BLaER1 (cell line): ENCODE measurements around the gene PATL1.

ENCODE experiments used
- H3K27ac ChIP-seq: shearing (Covaris generic); formaldehyde crosslinking; 2 replicates; pipeline ENCODE4 v1.8.1; 2022
- H3K27me3 ChIP-seq: shearing (Covaris generic); formaldehyde crosslinking; 2 replicates; pipeline ENCODE4 v1.8.1; 2022
- H3K36me3 ChIP-seq: shearing (Covaris generic); formaldehyde crosslinking; 2 replicates; pipeline ENCODE4 v1.8.1; 2022
- H3K4me1 ChIP-seq: shearing (Covaris generic); formaldehyde crosslinking; 2 replicates; pipeline ENCODE4 v1.8.1; 2022
- H3K4me2 ChIP-seq: shearing (Covaris generic); formaldehyde crosslinking; 2 replicates; pipeline ENCODE4 v1.8.1; 2022
- H3K4me3 ChIP-seq: shearing (Covaris generic); formaldehyde crosslinking; 2 replicates; pipeline ENCODE4 v1.8.1; 2022
- H3K9ac ChIP-seq: shearing (Covaris generic); formaldehyde crosslinking; 2 replicates; pipeline ENCODE4 v1.8.1; 2022
- H3K9me3 ChIP-seq: shearing (Covaris generic); formaldehyde crosslinking; 2 replicates; pipeline ENCODE4 v1.8.1; 2022
- H4K20me1 ChIP-seq: shearing (Covaris generic); formaldehyde crosslinking; 2 replicates; pipeline ENCODE4 v1.8.1; 2022
- Cebpa-rat ChIP-seq: shearing (Covaris generic); IDR thresholded peaks from 2 replicates; pipeline ENCODE4 v1.8.1; 2022

PATL1 gene

GRCh38 chr11:59600636-59601035 lies 68.2 kb downstream of the PATL1 start:
- no peak overlapping the region for H3K4me3 ChIP-seq
- H3K9ac ChIP-seq = no peak overlapping the region
- peaks cover 100% of the 10 kb centered on the region for H3K36me3 ChIP-seq
- no peaks in the 10 kb centered on the region for H3K9me3 ChIP-seq
- no peak overlapping the region for H3K27ac ChIP-seq
- H3K4me1 ChIP-seq = no peaks in the 10 kb centered on the region
- peaks cover 61% of the 10 kb centered on the region for H4K20me1 ChIP-seq
- TF ChIP-seq Cebpa-rat = no peak
- H3K27me3 ChIP-seq = no peaks in the 10 kb centered on the region
- no peak overlapping the region for H3K4me2 ChIP-seq

- Histone ChIP-seq H3K27ac (no peak overlapping the region), H3K9me3 (no peaks in the 10 kb centered on the region), H3K4me2 (no peak overlapping the region), H4K20me1 (peaks cover 56% of the 10 kb centered on the region), H3K4me3 (no peak overlapping the region), H3K9ac (no peak overlapping the region), H3K36me3 (peaks cover 100% of the 10 kb centered on the region), H3K27me3 (no peaks in the 10 kb centered on the region), H3K4me1 (no peaks in the 10 kb centered on the region)
- no peak for TF ChIP-seq Cebpa-rat
These were observed 68.6 kb downstream of the PATL1 start for GRCh38 chr11:59600234-59600633.

DNA sequence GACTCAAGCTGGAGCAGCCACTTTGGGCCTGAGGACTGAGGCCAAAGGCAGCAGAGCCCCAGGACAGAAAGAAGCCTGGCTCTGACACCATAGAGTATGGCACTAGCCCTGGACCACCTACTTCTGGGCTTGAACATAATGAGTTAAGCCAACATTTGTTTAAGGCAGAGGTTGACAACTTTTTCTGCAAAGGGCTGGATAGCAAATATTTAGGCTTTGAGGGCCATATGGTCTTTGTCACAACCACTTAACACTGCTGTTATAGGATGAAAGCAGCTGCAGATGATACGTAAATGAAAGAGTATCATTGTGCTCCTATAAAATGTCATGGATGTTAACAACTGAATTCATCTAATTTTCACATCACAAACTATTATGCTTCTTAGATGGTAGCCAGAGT lies 69.9 kb downstream of the PATL1 start:
- Histone ChIP-seq H3K9me3 (no peaks in the 10 kb centered on the region), H3K4me2 (no peak overlapping the region), H3K4me1 (no peaks in the 10 kb centered on the region), H3K27me3 (no peaks in the 10 kb centered on the region), H3K36me3 (peaks cover 100% of the 10 kb centered on the region), H4K20me1 (peaks cover 45% of the 10 kb centered on the region; the same call in 1 of the 2 replicates), H3K4me3 (no peak overlapping the region), H3K9ac (no peak overlapping the region), H3K27ac (no peak overlapping the region)
- TF ChIP-seq Cebpa-rat = no peak
